HG02943 (cell line): ENCODE data around the gene CFAP157.

Experiments
- ATAC-seq: cut with Tn5 transposase; IDR thresholded peaks from one replicate; pipeline ENCODE4 v1.9.1; 2021; ENCODE audit warnings: mild to moderate bottlenecking, low read depth, moderate library complexity; ENCODE audit not compliant: unreplicated experiment

Gene CFAP157

GRCh38 chr9:127706836-127707241 is at the start of gene CFAP157:
TSS of gene CFAP157 (plus strand) at chr9:127706988. CDS start at chr9:127707032, 44 bp downstream.
- no peak for ATAC-seq

DNA sequence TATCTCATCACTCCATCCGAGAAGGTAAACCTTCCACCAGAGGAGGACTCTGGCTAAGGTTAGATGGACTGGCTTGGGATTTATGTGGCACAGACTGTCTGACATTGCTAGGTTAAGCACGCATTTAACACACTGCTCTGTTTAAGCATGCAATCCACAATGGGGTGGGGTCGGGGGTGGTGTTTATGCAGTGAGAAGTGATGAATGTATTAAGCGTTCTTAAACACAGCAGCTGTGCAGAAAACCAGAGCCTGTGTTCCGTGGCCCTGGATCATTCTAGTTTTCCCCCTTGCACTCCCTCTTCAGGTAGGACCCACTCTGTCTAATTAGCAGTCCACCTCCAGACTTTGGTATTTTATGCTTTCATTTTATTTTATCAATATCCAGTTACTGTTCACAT is 48.4 kb upstream of the CFAP157 start:
- no peak for ATAC-seq

DNA sequence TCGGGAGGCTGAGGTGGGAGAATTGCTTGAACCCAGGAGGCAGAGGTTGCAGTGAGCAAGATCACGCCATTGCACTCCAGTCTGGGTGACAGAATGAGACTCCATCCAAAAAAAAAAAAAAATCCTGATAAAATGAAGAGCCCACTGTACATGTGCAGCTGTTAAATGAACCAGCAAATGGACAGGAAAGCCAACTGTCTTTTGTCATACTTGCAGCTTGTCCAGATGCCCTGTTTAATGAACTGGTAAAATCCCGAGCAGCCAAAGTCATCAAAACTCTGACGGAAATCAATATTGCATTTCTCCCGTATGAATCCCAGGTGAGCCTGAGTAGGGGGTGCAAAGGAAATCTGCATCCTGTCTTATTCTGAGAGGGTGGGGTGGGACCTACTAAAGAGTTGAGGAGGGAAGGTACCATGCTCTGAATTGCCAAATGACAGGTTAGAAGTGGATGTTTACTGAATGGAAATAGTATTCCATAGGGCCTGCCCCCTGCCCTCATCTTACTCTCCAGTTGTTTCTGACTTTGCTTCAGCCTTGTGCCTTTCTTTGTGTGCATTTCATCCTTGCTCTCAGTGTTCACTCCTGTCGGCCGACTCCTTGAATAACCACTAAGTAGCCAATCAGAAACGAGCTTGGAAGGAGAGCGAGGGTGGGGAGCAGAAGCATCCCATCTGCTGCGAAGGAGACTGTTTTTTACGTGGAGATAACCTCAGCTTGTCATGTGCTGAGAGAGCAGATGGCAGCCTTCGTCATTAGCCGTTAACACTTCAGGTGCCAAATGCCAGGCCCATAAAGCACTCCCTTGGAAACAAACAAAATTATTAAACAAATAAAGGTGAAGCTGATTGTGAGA is 45.7 kb upstream of the CFAP157 start:
- ATAC-seq = no peak

DNA sequence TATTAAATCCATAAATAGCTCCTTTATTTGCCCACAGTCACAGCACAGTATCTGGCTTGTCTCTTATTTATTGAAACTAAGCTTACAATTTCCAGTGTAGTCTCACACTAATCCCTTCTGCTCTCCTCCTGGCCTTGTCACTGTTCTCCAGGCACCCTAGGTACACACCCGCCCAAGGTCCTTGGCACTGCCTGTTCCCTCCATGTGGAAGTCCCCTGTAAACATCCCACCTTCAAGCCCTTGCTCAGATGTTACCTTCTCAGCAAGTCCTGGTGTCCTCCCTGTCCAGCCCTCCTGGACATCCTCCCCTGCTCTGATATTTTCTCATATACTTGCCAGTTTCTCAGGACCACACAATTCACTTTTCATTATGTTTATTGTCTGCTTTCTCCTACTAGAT is 44.2 kb upstream of the CFAP157 start:
- no peak for ATAC-seq

DNA sequence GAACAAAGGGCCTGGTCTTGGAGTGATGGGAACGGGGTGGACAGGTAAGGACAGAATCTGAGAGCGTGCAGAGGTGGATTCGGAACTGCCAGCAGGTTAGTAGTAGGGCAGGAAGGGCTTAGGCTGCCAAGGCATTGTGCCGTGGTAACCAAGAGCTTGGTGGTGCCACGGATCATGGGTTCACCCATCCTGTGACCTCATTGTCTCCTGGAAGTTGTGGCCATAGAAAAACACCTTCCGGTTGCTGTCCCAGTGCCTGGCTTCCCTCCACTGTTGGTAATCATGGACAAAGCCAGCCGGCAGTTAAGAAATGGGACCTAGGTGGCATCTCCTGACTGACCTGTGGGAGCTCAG is 42.5 kb upstream of the CFAP157 start:
- no peak for ATAC-seq

GRCh38 chr9:127664678-127665507 is 41.9 kb upstream of the CFAP157 start:
- ATAC-seq = no peak

- ATAC-seq = no peak
Measured at GRCh38 chr9:127667127-127667844, 39.5 kb upstream of the CFAP157 start.

DNA sequence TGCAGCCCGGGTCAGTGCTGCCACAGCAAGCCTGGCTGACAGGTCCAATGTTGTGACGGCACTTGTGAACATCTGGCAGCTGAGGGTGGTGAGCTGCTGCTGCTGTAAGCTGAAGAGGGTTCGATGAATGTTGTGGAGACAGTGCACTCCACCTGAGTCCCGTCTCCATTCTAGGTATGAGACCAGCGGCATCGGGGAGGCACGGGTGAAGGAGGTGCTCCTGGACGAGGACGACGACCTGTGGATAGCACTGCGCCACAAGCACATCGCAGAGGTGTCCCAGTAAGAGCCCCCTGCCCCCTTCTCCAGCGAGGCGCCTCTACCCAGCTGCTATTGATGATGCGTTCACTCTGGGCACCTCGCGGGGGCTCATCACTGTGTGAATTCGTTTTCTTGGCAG is 38.9 kb upstream of the CFAP157 start:
- no peak for ATAC-seq

DNA sequence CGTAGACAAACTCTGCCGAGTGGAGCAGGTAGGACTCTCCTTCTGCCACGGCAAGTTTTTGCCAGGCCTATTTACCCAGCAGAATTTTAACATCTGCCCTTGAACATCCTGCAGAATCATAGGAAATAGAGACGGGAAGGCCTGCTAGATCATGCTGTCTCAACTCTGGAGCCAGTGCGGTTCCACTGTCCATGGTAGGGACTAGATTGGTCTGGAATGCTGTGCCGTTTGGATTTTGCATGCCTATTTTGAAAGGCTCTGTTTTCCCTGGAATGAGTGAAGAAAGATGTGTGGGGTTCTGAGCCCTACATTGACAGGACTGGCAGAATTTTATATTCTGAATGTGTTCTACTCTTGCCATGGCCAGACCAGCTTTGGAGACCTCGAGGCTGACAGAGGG is 33.6 kb upstream of the CFAP157 start:
- ATAC-seq = no peak

DNA sequence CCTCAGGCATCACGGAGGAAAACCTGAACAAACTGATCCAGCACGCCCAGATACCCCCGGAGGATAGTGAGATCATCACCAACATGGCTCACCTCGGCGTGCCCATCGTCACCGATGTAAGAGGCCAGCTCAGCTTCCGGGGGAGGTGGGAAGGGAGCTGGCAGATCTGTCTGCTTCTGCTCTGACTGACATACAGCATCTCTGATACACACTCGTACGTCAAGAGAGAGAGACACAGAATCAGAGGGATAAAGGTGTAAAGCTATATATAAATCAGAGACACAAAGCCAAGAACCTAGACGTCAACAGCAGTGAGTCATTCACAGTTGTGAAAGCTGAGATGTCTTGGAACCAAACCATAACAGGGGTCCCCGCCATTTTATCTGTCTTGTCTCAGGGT is 30.1 kb upstream of the CFAP157 start:
- ATAC-seq = no peak

DNA sequence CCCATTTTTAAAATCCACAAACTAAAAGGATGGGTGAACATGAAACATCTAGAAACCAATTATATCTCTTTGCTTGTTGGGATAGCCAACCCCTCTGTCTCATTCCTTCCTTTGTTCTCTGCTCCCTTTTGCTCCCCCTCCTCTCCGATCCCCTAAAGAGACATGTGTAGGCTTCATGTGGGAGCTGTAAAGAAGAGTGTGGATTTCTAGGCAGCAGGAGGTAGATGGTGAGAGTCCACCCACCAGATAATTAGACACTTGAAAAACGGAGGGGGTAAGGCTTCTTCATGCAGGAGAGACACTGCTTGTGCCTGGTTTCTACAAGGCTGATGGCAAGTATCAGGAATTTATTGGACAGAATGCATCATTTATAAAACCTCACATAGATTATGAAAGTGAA is 27.3 kb upstream of the CFAP157 start:
- no peak for ATAC-seq

DNA sequence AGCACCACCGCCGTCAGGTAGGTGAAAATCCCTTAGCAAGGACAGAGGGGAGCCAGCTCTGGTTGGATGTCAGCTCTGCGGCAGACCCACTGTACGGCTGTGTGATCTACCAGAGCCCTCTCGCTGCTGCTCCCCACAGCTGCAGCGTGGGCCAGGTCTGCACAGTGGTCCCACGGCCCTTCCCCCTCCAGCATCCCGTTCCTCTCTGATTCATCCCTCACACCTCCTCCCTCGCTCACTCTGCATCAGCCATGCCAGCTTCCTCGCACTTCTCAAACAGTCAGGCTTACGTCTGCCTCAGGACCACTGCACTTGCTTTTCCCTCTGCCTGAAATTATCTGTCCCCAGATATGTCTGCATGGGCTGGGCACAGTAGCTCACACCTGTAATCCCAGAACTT is 26.6 kb upstream of the CFAP157 start:
- no peak for ATAC-seq

DNA sequence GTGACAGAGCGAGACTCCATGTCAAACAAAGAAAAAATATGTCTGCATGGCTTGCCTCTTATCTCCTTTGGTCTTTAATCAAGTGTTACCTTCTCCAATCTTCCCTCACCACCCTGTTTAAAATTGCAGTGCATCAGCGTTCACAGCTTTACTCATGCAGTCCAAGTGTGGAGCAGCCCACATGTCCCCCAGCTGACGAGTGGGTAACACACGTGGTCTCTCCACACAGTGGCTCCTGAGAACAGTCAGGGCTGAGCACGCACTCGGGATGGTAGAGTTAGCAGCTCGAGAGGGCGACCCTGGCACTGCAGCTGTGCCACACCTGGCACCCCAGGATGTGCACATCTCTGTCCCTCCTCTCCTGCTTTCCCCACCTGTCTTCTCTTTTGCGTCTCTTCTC is 25.9 kb upstream of the CFAP157 start:
- no peak for ATAC-seq

- ATAC-seq = no peak
Measured at GRCh38 chr9:127682351-127683136, 24.2 kb upstream of the CFAP157 start.

DNA sequence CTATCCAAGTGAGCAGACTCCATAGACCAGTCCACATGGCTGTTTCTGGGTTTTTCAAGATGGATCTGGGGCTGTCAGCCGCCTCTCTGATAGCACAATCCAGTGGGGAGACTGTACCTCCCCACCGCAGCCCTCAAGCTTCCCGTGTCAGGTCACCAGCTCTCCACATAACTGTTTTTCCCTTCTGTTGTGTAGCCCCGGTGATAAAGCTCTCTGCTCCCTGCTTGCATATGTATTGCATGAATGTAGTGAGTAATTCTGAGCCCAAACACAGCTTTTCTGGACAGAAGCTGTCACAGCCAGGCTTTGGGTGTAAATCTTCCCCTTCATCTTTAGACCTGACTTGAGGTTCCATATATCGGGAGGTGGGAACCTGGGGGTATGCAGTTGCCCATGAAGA is 23.1 kb upstream of the CFAP157 start:
- ATAC-seq = no peak

GRCh38 chr9:127684576-127684975 is 22.2 kb upstream of the CFAP157 start:
- ATAC-seq = no peak

DNA sequence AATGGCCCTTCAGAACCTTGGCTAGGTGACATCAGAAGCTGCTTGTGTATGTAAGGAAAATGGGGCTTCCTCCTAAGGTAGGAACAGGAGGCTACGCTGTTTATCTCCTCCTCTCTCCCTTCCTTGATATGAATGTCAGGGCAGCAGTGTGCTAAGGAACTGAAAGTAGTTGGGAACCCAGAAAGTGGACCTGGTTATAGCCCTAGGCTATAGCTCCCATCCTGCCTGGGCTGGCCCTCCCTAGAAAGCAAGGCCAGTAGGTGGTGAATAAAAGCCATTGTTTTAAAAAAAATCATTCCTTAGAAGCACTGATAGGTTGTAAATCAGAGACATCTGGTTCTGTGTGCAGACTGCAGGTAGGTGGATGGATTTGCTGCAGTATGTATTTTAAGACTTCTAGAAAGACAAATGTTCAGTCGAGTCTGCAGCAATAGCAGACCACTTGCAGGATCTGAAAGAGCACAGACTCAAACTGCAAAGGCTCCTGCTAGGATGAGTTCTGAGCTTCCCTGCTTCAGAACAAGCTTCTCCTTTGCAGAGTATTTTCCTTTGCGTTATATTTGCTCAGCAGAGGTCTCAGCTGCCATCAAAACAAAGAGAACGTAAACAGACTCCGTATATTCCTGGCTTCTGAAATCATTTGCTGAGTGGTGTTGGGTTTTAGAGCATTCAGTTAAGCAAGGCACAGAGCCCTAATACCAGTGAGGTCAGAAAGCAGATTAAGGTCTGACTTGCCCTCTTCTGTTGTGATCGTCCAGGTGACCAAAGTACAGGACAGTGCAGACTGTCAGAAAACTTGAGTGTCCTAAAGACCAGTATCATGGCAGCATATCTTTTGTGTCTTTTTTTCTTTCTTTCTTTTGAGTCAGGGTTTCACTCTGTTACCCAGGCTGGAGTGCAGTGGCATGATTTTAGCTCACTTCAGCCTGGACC is 20.1 kb upstream of the CFAP157 start:
- ATAC-seq = no peak

GRCh38 chr9:127689329-127690000 is 17.3 kb upstream of the CFAP157 start:
- no peak for ATAC-seq

DNA sequence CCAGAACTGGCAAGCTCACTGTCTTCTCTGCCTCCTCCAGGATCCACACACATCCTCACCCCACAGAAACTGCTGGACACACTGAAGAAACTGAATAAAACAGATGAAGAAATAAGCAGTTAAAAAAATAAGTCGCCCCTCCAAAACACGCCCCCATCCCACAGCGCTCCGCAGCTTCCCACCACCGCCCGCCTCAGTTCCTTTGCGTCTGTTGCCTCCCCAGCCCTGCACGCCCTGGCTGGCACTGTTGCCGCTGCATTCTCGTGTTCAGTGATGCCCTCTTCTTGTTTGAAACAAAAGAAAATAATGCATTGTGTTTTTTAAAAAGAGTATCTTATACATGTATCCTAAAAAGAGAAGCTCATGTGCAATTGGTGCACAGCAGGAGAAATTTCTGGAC is 16.1 kb upstream of the CFAP157 start:
- no peak for ATAC-seq
